Neural progenitor cell (in vitro differentiated cells): ENCODE results near the gene ACAN. TPM values are rescaled to one million over a fixed set of nuclear protein-coding genes. Genes with fewer than 3 reads are reported as not detected.

Experiments
- DNase-seq: peaks from one replicate; pipeline ENCODE4 v3.0.0-alpha.2; 2016; ENCODE audit warnings: low spot score
- H2AFZ ChIP-seq: fragments of 200-600 bp; sonication (generic); replicated peaks from 2 replicates; pipeline ENCODE4 v1.6.1; 2016; ENCODE audit warnings: antibody characterized with exemption
- H3F3A ChIP-seq: fragments of 200-600 bp; sonication (generic); 2 replicates; pipeline ENCODE4 v1.6.1; 2016; ENCODE audit warnings: antibody characterized with exemption, low read depth
- H3K27ac ChIP-seq: fragments of 200-600 bp; sonication (generic); 2 replicates; pipeline ENCODE4 v1.5.1; 2016; ENCODE audit warnings: mild to moderate bottlenecking
- H3K27me3 ChIP-seq: fragments of 200-600 bp; sonication (generic); 2 replicates; pipeline ENCODE4 v1.6.1; 2016; ENCODE audit warnings: mild to moderate bottlenecking, moderate library complexity
- H3K36me3 ChIP-seq: fragments of 200-600 bp; sonication (generic); 2 replicates; pipeline ENCODE4 v1.5.1; 2016
- H3K4me1 ChIP-seq: fragments of 200-600 bp; sonication (generic); 2 replicates; pipeline ENCODE4 v1.6.1; 2016; ENCODE audit warnings: mixed run types
- H3K4me2 ChIP-seq: fragments of 200-600 bp; sonication (generic); 2 replicates; pipeline ENCODE4 v1.6.1; 2016
- H3K4me3 ChIP-seq: fragments of 200-600 bp; sonication (generic); 2 replicates; pipeline ENCODE4 v1.5.1; 2016
- H3K79me2 ChIP-seq: fragments of 200-600 bp; sonication (generic); 2 replicates; pipeline ENCODE4 v1.6.1; 2016; ENCODE audit warnings: low read depth
- H3K9ac ChIP-seq: fragments of 200-600 bp; sonication (generic); 2 replicates; pipeline ENCODE4 v1.6.1; 2016
- H3K9me3 ChIP-seq: fragments of 200-600 bp; sonication (generic); 2 replicates; pipeline ENCODE4 v1.5.1; 2016; ENCODE audit warnings: low read depth
- H4K20me1 ChIP-seq: fragments of 200-600 bp; sonication (generic); 2 replicates; pipeline ENCODE4 v1.6.1; 2016; ENCODE audit warnings: low read depth
- H3K27ac Mint-ChIP-seq: 3 replicates; pipeline ENCODE4 v1.8.0; 2021; ENCODE audit warnings: mixed read lengths
- H3K27me3 Mint-ChIP-seq: 2 replicates; pipeline ENCODE4 v1.8.0; 2022; ENCODE audit warnings: low read depth, mild to moderate bottlenecking, inconsistent platforms, moderate library complexity, mixed read lengths; ENCODE audit not compliant: insufficient read depth
- H3K36me3 Mint-ChIP-seq: 3 replicates; pipeline ENCODE4 v1.8.0; 2021; ENCODE audit warnings: mixed read lengths
- H3K4me1 Mint-ChIP-seq: 3 replicates; pipeline ENCODE4 v1.8.0; 2021; ENCODE audit warnings: mixed read lengths
- H3K4me3 Mint-ChIP-seq: 3 replicates; pipeline ENCODE4 v1.8.0; 2021; ENCODE audit warnings: mild to moderate bottlenecking, moderate library complexity, mixed read lengths
- H3K9me3 Mint-ChIP-seq: 3 replicates; pipeline ENCODE4 v1.8.0; 2020; ENCODE audit warnings: mixed read lengths
- EZH2 ChIP-seq: fragments of 200-600 bp; sonication (generic); IDR thresholded peaks from 2 replicates; pipeline ENCODE4 v1.6.1; 2017; ENCODE audit warnings: antibody characterized with exemption, mild to moderate bottlenecking, moderate library complexity
- EZH2phosphoT487 ChIP-seq: fragments of 200-600 bp; sonication (generic); IDR thresholded peaks from 2 replicates; pipeline ENCODE4 v1.6.1; 2017; ENCODE audit warnings: antibody characterized with exemption
- total RNA-seq: library from RNA; depleted of rRNA; stranded (reverse); fragments of >200 nt; gene quantifications from 2 replicates; pipeline ENCODE4 v1.2.3, GENCODE V29; 2015; ENCODE audit warnings: low replicate concordance
- TF ChIP-seq, protein P1 (sequence below): fragments of 200-600 bp; sonication (generic); IDR thresholded peaks from 2 replicates; pipeline ENCODE4 v1.5.1; 2017; ENCODE audit warnings: antibody characterized with exemption, mild to moderate bottlenecking

Gene ACAN
- total RNA-seq, 1 donor from 2014 or later: 0.06 TPM

DNA sequence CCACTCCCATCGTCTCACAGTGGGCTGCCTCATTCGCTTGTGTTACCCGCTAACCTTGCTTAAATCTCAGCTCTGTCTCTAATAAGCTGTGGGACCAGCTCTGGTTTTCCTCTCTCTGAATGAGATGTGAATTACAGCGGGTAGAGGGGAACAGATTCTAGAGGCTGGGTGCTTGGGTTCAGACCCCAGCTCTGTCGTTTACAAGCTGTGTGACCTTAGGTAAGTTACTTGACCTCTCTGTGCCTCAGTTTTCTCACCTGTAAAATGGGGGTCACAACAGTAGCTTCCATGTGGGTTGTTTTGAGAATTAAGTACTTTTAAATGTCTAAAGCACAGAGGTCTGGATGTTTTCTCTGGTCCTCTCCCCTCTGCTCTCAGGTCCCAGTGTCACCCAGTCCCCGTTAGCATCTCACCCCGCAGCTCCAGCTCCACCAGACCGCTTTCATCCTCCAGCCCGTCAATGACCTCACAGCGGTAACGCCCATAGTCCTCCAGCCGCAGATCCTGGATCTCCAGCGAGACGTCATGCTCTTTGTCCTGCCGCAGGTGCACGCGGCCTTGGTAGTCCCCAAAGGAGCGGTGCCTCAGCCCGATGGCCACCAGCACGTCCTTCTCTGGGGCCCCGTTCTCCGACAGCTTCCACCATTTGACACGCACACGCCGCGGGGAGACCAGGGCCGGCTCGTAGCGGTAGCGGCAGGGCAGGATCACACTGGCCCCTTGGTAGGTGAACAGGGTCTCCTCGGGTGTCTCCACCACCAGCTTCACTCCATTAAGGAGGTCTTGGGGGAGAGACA is 77.9 kb downstream of the ACAN start:
- no peaks in the 10 kb centered on the region for H3K36me3 Mint-ChIP-seq
- no peaks in the 10 kb centered on the region for H3K9me3 ChIP-seq

DNA sequence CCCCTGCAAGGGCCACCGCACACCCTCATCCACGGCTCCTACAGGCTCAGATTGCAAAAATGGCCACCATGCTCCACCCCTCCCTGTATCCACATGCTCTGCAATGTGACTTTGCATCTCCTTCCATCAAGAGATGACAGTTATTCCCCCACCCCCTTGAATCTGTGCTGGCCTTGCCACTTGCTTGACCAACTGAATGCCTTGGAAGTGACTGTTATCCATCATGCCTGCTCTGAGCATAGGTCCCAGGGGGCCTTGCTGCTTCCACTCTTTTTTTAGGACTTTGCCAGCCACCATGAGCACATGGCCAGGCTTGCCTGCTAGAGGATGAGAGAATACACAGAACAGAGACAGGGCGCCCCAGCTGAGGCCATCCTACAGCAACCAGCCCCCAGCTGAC is 78.5 kb downstream of the ACAN start:
- H3K4me3 Mint-ChIP-seq: no peak overlapping the region
- Histone ChIP-seq H3K9ac (no peak overlapping the region), H3F3A (no peaks in the 10 kb centered on the region), H3K27me3 (no peaks in the 10 kb centered on the region), H3K4me1 (peaks cover 3% of the 10 kb centered on the region), H3K27ac (no peak overlapping the region), H3K4me3 (no peak overlapping the region), H4K20me1 (no peaks in the 10 kb centered on the region), H2AFZ (no peak overlapping the region), H3K79me2 (no peaks in the 10 kb centered on the region), H3K4me2 (no peak overlapping the region), H3K9me3 (no peaks in the 10 kb centered on the region), H3K36me3 (no peaks in the 10 kb centered on the region)
- no peaks in the 10 kb centered on the region for H3K36me3 Mint-ChIP-seq
- peaks cover 5% of the 10 kb centered on the region for H3K4me1 Mint-ChIP-seq
- H3K27me3 Mint-ChIP-seq: peaks cover 2% of the 10 kb centered on the region
- TF ChIP-seq EZH2 (no peak), EZH2phosphoT487 (no peak)
- TF ChIP-seq, protein P1, sequence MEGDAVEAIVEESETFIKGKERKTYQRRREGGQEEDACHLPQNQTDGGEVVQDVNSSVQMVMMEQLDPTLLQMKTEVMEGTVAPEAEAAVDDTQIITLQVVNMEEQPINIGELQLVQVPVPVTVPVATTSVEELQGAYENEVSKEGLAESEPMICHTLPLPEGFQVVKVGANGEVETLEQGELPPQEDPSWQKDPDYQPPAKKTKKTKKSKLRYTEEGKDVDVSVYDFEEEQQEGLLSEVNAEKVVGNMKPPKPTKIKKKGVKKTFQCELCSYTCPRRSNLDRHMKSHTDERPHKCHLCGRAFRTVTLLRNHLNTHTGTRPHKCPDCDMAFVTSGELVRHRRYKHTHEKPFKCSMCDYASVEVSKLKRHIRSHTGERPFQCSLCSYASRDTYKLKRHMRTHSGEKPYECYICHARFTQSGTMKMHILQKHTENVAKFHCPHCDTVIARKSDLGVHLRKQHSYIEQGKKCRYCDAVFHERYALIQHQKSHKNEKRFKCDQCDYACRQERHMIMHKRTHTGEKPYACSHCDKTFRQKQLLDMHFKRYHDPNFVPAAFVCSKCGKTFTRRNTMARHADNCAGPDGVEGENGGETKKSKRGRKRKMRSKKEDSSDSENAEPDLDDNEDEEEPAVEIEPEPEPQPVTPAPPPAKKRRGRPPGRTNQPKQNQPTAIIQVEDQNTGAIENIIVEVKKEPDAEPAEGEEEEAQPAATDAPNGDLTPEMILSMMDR: no peak
- no peaks in the 10 kb centered on the region for H3K9me3 Mint-ChIP-seq
- H3K27ac Mint-ChIP-seq: peak overlapping the region; percentile 60
- no peak for DNase-seq

More for the DNA sequence above, 77.9 kb downstream of the ACAN start:
- no peak for DNase-seq
- Histone ChIP-seq H3K79me2 (no peaks in the 10 kb centered on the region), H3K4me3 (no peak overlapping the region), H3K36me3 (no peaks in the 10 kb centered on the region), H3K27ac (no peak overlapping the region), H3K9ac (no peak overlapping the region), H3K4me2 (no peak overlapping the region), H3F3A (no peaks in the 10 kb centered on the region), H2AFZ (no peak overlapping the region), H4K20me1 (no peaks in the 10 kb centered on the region), H3K4me1 (peaks cover 3% of the 10 kb centered on the region), H3K27me3 (no peaks in the 10 kb centered on the region)
- Mint-ChIP-seq H3K27me3 (no peaks in the 10 kb centered on the region), H3K9me3 (no peaks in the 10 kb centered on the region), H3K4me3 (no peak overlapping the region), H3K4me1 (peaks cover 5% of the 10 kb centered on the region), H3K27ac (no peak overlapping the region)
- TF ChIP-seq, protein P1: no peak
- TF ChIP-seq EZH2phosphoT487: no peak
- TF ChIP-seq EZH2: no peak

DNA sequence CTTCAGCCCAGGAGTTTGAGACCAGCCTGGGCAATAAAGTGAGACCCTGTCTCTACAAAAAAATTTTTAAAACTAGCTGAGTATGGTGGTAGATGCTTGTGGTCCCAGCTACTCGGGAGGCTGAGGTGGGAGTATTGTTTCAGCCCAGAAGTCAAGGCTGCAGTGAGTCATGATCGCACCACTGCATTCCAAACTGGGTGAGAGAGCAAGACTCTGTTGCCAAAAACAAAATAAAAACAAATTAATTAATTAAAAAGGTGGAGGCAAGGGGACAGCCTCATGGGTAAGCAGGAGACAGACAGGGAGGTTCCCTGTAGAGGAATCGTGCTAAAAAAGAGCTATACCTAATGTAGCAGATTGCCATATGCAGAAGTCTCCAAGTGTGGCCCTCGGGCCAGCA is 79.5 kb downstream of the ACAN start:
- Mint-ChIP-seq H3K36me3 (no peaks in the 10 kb centered on the region), H3K27ac (no peak overlapping the region), H3K4me1 (peaks cover 5% of the 10 kb centered on the region), H3K9me3 (no peaks in the 10 kb centered on the region), H3K4me3 (no peak overlapping the region), H3K27me3 (peaks cover 6% of the 10 kb centered on the region)
- no peak overlapping the region for H3K4me3 ChIP-seq
- no peaks in the 10 kb centered on the region for H3K9me3 ChIP-seq
- H2AFZ ChIP-seq: no peak overlapping the region
- no peak for DNase-seq
- H3K9ac ChIP-seq: no peak overlapping the region
- H4K20me1 ChIP-seq: no peaks in the 10 kb centered on the region
- H3F3A ChIP-seq: no peaks in the 10 kb centered on the region
- TF ChIP-seq EZH2phosphoT487: no peak
- TF ChIP-seq EZH2: no peak
- TF ChIP-seq, protein P1: no peak
- no peaks in the 10 kb centered on the region for H3K27me3 ChIP-seq
- no peak overlapping the region for H3K4me2 ChIP-seq
- peaks cover 3% of the 10 kb centered on the region for H3K4me1 ChIP-seq
- no peak overlapping the region for H3K27ac ChIP-seq
- no peaks in the 10 kb centered on the region for H3K79me2 ChIP-seq
- H3K36me3 ChIP-seq: no peaks in the 10 kb centered on the region
